CD14-positive monocyte (primary cell): ENCODE results near the gene POLR3K. TPM values are rescaled to one million over a fixed set of nuclear protein-coding genes. Genes with fewer than 3 reads are reported as not detected.

Source experiments
- DNase-seq, 3 donors: peaks; one replicate each; pipeline ENCODE4 v3.0.0-alpha.2; 2011 to 2022
- H2AFZ ChIP-seq: 2 replicates; pipeline ENCODE4 v1.6.0; 2012; ENCODE audit warnings: mild to moderate bottlenecking, low read depth, low read length, inconsistent platforms; ENCODE audit not compliant: insufficient read depth, poor library complexity, severe bottlenecking
- H3K27ac ChIP-seq, 2 donors: 1 replicate in 1 of 2; 2 replicates in 1 of 2; pipeline ENCODE4 v1.5.1; 2012 to 2013; ENCODE audit warnings: low read length in 2 of 2, control low read depth in 1 of 2, inconsistent platforms in 1 of 2, low read depth in 1 of 2, mild to moderate bottlenecking in 1 of 2
- H3K27me3 ChIP-seq, 2 donors: one replicate each; pipeline versions ENCODE4 v1.6.0 to v1.6.1; 2011 to 2013; ENCODE audit warnings: low read length in 2 of 2; ENCODE audit not compliant: control insufficient read depth in 2 of 2, insufficient read depth in 2 of 2
- H3K36me3 ChIP-seq, 2 donors: replicated peaks in 1 of 2; 1 replicate in 1 of 2; 2 replicates in 1 of 2; pipeline versions ENCODE4 v1.5.1 to v1.6.1; 2012 to 2013; ENCODE audit warnings: low read length in 2 of 2, control low read depth in 1 of 2, inconsistent platforms in 1 of 2, mild to moderate bottlenecking in 1 of 2; ENCODE audit not compliant: insufficient read depth in 2 of 2, control insufficient read depth in 1 of 2
- H3K4me1 ChIP-seq, 2 donors: 1 replicate in 1 of 2; 2 replicates in 1 of 2; pipeline versions ENCODE4 v1.5.1 to v1.6.1; 2012 to 2013; ENCODE audit warnings: low read length in 2 of 2, control low read depth in 1 of 2, inconsistent platforms in 1 of 2, mild to moderate bottlenecking in 1 of 2, moderate library complexity in 1 of 2; ENCODE audit not compliant: insufficient read depth in 2 of 2, control insufficient read depth in 1 of 2
- H3K4me2 ChIP-seq: replicated peaks from 2 replicates; pipeline ENCODE3; 2012; ENCODE audit warnings: low read length, moderate library complexity, mild to moderate bottlenecking; ENCODE audit not compliant: poor library complexity, severe bottlenecking; ENCODE audit errors: extremely low read depth
- H3K4me3 ChIP-seq, 3 experiments: fragments of 200-600 bp in 1 of 3; sonication (generic) in 1 of 3; replicated peaks in 1 of 3; 1 replicate in 2 of 3; 2 replicates in 1 of 3; pipeline ENCODE4 v1.5.1; 2011 to 2013; ENCODE audit warnings: low read length in 3 of 3, mild to moderate bottlenecking in 3 of 3, control low read depth in 2 of 3, low read depth in 2 of 3, inconsistent platforms in 1 of 3, moderate library complexity in 1 of 3
- H3K79me2 ChIP-seq: 2 replicates; pipeline ENCODE4 v1.6.0; 2012; ENCODE audit warnings: mild to moderate bottlenecking, control low read depth, inconsistent platforms, low read length, moderate library complexity; ENCODE audit not compliant: insufficient read depth
- H3K9ac ChIP-seq: 2 replicates; pipeline ENCODE4 v1.6.0; 2017; ENCODE audit warnings: low read length, mild to moderate bottlenecking; ENCODE audit not compliant: insufficient read depth, poor library complexity, severe bottlenecking
- H3K9me3 ChIP-seq, 2 donors: replicated peaks in 1 of 2; 1 replicate in 1 of 2; 2 replicates in 1 of 2; pipeline versions ENCODE4 v1.5.1 to v1.6.1; 2012 to 2013; ENCODE audit warnings: low read length in 2 of 2, control low read depth in 1 of 2; ENCODE audit not compliant: control insufficient read depth in 1 of 2, insufficient read depth in 1 of 2
- H4K20me1 ChIP-seq: 2 replicates; pipeline ENCODE4 v1.6.0; 2012; ENCODE audit warnings: mild to moderate bottlenecking, low read length, control low read depth, moderate library complexity; ENCODE audit not compliant: insufficient read depth
- H3K27ac Mint-ChIP-seq, 7 donors: one replicate each; pipeline ENCODE4 v1.8.0; 2020; ENCODE audit warnings: mild to moderate bottlenecking in 7 of 7, mixed read lengths in 7 of 7, moderate library complexity in 6 of 7, inconsistent platforms in 2 of 7
- H3K27me3 Mint-ChIP-seq, 3 donors: one replicate each; pipeline ENCODE4 v1.8.0; 2021 to 2022; ENCODE audit warnings: low read depth in 3 of 3, mild to moderate bottlenecking in 3 of 3, mixed read lengths in 3 of 3, moderate library complexity in 3 of 3, inconsistent platforms in 1 of 3
- H3K36me3 Mint-ChIP-seq, 2 donors: one replicate each; pipeline ENCODE4 v1.8.0; 2020; ENCODE audit warnings: mixed read lengths in 2 of 2, inconsistent platforms in 1 of 2, mild to moderate bottlenecking in 1 of 2
- H3K4me1 Mint-ChIP-seq: one replicate; pipeline ENCODE4 v1.8.0; 2020; ENCODE audit warnings: mild to moderate bottlenecking, mixed read lengths
- H3K4me3 Mint-ChIP-seq, 2 donors: one replicate each; pipeline ENCODE4 v1.8.0; 2020; ENCODE audit warnings: mild to moderate bottlenecking in 2 of 2, mixed read lengths in 2 of 2, moderate library complexity in 1 of 2
- H3K9me3 Mint-ChIP-seq, 7 donors: one replicate each; pipeline ENCODE4 v1.8.0; 2020 to 2022; ENCODE audit warnings: mixed read lengths in 7 of 7, mild to moderate bottlenecking in 6 of 7, moderate library complexity in 6 of 7, inconsistent platforms in 2 of 7
- CTCF ChIP-seq: fragments of 200-600 bp; IDR thresholded peaks from one replicate; pipeline ENCODE4 v1.8.0; 2022; ENCODE audit warnings: antibody characterized with exemption, mild to moderate bottlenecking
- WGBS: methylation state at CpG from one replicate; pipeline ENCODE4 v1.1.5; 2013; ENCODE audit warnings: missing lambda C conversion rate; ENCODE audit not compliant: insufficient coverage; 5-methylcytosine and 5-hydroxymethylcytosine counted together
- intact Hi-C, 2 donors: fragments of 100-400 bp; cut with micrococcal nuclease; formaldehyde crosslinking; loops; one replicate each; pipeline versions ENCODE4 v1.15.0 to v1.15.1; 2023
- polyA plus RNA-seq, 3 donors: library from polyadenylated mRNA; depleted of rRNA in 1 of 3; unstranded in 2 of 3; stranded (reverse) in 1 of 3; fragments of 300-500 nt in 2 of 3; fragments of >200 nt in 1 of 3; fragmentation: Illumina TruSeq in 2 of 3; gene quantifications; 1 replicate in 2 of 3; 2 replicates in 1 of 3; pipeline ENCODE4 v1.2.3, GENCODE V29; 2012 to 2021

Gene POLR3K
- polyA plus RNA-seq, 3 donors, result 9.9 to 20.8 (median 18.7) TPM

DNA sequence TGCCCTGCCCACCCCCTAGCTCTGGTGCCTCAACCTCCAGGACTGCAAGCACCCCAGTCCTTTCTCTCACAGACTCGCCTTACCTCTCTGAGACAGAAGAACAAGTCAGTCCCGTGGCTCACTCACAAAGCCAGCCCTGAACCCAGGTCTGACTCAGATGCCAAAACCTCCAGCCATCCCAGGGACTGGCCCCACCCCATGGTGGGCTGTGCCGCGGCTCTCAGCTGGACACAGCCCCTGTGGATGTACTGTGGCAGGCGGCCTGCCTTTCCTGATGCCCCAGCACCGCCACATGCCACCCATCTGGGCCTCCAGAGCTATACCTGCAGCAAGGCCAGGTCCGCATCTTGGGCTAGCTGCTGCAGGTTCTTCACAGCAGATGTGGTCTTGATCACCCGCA lies 44.4 kb upstream of the POLR3K start:
- no peaks in the 10 kb centered on the region for H3K4me1 ChIP-seq
- H3K9ac ChIP-seq, result no peak overlapping the region
- WGBS, result 99% methylated on average over 8 of the region's 8 CpGs
- intact Hi-C loops, result loop anchor here (1.0 kb wide), 1 partner anchor 33 kb away; no protein-coding TSS in a partner anchor
- no peak for DNase-seq
- Mint-ChIP-seq H3K4me1 (peaks cover 7% of the 10 kb centered on the region), H3K27me3 (peaks cover 0 to 2% (median 0%) of the 10 kb centered on the region in 3 donors), H3K27ac (peak overlapping the region in 3 of 7 donors; percentile 5 to 76 (median 56)), H3K9me3 (peaks cover 0 to 2% (median 0%) of the 10 kb centered on the region in 7 donors), H3K36me3 (peaks cover 35 to 53% of the 10 kb centered on the region in 2 donors), H3K4me3 (no peak overlapping the region)
- no peaks in the 10 kb centered on the region for H3K27me3 ChIP-seq
- H3K36me3 ChIP-seq, result peaks cover 0 to 10% of the 10 kb centered on the region in 2 donors
- H2AFZ ChIP-seq, result no peak overlapping the region
- H3K27ac ChIP-seq, result no peak overlapping the region
- H3K9me3 ChIP-seq, result no peaks in the 10 kb centered on the region
- H4K20me1 ChIP-seq, result no peaks in the 10 kb centered on the region
- no peaks in the 10 kb centered on the region for H3K79me2 ChIP-seq
- no peak for TF ChIP-seq CTCF
- H3K4me2 ChIP-seq, result no peak overlapping the region
- H3K4me3 ChIP-seq, result no peak overlapping the region

DNA sequence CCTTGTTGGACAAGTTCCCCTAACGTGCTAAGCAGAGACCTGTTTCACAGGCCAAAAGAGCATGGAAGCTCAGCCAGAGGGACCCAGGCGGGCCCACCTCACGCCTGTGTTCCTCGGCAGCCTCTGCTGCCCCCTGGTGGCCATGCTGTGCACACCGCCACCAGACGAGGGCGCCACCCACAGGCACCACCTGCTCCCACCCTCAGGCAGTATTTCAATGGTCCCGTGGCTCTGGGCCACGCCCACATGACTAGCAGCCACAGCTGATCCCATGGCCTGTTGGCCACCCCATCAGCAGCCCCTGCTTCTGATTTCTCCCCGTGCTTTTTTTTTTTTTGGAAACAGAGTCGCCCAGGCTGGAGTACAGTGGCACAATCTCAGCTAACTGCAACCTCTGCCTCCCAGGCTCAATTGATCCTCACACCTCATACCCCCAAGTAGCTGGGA lies 43.5 kb upstream of the POLR3K start:
- H3K4me1 Mint-ChIP-seq, result peaks cover 7% of the 10 kb centered on the region
- H3K36me3 ChIP-seq, result peaks cover 0 to 10% of the 10 kb centered on the region in 2 donors
- WGBS, result 7% methylated on average over 10 of the region's 11 CpGs
- peaks cover 36 to 50% of the 10 kb centered on the region in 2 donors for H3K36me3 Mint-ChIP-seq
- H3K4me1 ChIP-seq, result no peaks in the 10 kb centered on the region
- no peak overlapping the region for H3K4me2 ChIP-seq
- H3K27ac Mint-ChIP-seq, result no peak overlapping the region
- H3K9me3 ChIP-seq, result no peaks in the 10 kb centered on the region
- peak; percentile 90 to 92 (median 90) for DNase-seq
- no peak overlapping the region for H2AFZ ChIP-seq
- TF ChIP-seq CTCF, result peak; percentile 98
- peaks cover 0 to 4% (median 0%) of the 10 kb centered on the region in 3 donors for H3K27me3 Mint-ChIP-seq
- H3K4me3 ChIP-seq, result no peak overlapping the region
- no peak overlapping the region for H3K27ac ChIP-seq
- H3K4me3 Mint-ChIP-seq, result no peak overlapping the region
- intact Hi-C loops, result loop anchor here (1.0 kb wide), 1 partner anchor 32 kb away; no protein-coding TSS in a partner anchor
- H3K27me3 ChIP-seq, result no peaks in the 10 kb centered on the region
- H3K9ac ChIP-seq, result no peak overlapping the region
- no peaks in the 10 kb centered on the region for H4K20me1 ChIP-seq
- H3K9me3 Mint-ChIP-seq, result peaks cover 0 to 2% (median 0%) of the 10 kb centered on the region in 7 donors
- H3K79me2 ChIP-seq, result no peaks in the 10 kb centered on the region
